ELF-1 (cell line): Measurements from ENCODE around the gene NPIPB6.

ENCODE experiments used
- DNase-seq: peaks from one replicate; pipeline ENCODE4 v3.0.0-alpha.2; 2016; ENCODE audit warnings: low read depth, low spot score

NPIPB6 gene

DNA sequence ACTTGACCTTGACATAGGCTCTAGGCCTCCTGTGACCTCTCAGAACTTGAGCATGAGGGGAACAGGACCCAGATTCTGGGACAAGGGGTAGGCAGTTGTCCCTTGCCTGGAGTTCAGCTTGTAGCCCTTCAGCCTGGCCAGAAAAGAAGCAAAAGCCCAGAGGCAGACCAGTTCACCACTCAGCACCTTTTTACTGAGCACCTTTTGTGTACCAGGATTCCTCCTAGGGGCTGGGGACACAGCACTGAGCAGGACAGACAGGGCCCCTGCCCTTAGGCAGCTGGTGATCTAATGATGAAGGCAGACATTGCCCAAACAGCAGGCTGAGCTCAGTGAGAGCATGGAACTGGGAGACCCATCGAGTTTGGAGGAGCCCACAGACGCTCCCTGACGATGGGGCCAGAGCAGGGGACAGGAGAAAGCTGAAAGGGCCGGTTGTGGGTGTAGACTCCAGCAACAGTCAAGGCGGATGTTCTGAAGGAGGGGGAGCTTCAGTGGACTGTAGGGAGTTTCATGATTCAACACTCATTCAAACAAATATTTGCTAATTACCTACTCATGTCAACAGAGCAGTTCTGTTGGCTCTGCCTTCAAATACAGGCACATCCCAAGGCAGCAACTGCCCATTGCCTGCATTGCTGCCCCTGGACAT, 38.9 kb downstream of the NPIPB6 start:
- DNase-seq, result peak; percentile 53

DNA sequence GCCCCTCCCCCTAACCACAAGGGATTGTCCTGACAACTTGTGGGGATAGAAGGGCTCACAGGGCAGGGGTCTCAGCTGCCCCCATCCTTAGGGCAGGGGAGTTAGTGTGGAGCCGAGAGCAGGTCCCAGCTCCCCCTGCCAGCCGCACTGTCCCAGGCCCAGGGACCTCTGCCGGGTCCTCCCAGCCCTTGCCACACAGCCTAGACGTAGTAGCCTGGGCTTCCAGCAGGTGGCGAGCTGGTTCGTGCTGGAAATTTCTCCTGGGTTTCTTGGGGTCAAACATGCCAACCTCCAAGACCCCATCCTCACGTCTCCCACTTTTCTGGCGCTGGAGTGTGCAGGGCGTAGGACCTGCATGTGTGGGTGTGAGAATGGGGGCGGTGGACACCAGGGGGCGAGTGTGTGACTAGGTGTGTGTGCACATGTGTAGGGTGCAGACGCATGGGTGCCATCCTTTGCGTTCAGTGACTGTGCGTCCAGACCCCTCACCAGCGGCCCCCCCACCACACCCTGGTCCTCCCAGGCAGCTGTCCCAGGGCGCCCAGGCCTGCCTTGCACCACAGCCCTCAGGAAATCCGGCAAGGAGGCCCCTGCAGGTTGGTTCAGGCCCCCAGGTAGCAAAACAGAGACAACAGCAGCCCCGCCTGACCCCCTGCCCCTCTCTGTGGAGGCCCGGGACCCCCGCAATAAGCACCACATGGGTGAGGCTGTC, 41.5 kb downstream of the NPIPB6 start:
- peak; percentile 74 for DNase-seq

DNA sequence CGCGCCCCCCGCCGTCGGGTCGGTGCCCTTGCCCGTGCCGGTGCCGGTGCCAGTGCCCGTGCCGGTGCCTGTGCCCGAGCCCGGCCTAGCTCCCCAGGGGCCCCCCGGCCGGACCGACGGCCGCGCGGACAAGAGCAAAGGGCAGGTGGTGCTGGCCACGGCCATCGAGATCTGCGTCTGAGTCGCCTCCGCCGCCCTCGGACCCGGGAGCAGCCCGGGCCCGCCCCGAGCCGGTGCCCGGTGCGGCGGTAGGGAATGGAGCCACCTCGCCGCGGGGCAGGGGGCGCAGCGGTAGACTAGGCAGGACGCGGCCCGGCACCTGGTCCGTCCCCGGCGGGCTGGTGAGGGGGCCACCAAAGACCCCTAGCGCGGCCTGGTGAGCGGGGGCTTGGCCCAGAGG, 42.6 kb downstream of the NPIPB6 start:
- DNase-seq, result no peak

DNA sequence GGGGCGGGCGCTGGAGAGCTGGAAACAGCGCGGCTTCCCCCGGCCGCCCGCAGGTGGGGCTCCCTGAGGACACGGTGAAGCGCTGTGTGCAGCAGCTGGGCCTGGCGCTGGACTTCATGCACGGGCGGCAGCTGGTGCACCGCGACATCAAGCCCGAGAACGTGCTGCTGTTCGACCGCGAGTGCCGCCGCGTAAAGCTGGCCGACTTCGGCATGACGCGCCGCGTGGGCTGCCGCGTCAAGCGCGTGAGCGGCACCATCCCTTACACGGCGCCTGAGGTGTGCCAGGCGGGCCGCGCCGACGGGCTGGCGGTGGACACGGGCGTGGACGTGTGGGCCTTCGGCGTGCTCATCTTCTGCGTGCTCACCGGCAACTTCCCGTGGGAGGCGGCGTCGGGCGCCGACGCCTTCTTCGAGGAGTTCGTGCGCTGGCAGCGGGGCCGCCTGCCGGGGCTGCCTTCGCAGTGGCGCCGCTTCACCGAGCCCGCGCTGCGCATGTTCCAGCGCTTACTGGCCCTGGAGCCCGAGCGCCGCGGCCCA, 43.2 kb downstream of the NPIPB6 start:
- DNase-seq, result peak; percentile 39

DNA sequence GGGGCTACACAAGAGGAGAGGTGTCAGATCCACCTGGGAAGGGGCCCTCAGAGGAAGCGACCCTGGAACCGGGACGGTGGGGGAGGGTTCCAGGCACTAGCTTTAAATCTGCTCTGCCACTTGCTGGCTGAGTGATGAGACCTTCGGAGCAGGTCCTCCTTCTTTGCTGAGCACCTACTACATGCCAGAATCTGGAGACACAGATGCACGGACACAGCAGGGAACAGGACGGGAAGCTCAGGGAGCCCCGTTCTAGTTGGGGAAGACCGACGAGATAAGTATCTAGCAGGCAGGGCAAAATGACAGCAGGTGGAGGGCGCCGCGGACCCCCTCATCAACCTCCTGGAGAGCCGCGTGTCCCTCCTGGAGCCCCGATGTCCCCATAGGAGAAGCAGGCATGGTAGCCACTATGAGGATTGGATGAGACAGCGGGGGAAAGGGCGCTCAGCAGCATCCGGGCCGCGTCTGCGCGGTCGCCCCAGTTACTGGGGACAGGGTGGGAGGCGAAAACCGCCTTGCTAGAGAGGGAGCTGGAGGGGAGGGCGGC, 43.8 kb downstream of the NPIPB6 start:
- no peak for DNase-seq

DNA sequence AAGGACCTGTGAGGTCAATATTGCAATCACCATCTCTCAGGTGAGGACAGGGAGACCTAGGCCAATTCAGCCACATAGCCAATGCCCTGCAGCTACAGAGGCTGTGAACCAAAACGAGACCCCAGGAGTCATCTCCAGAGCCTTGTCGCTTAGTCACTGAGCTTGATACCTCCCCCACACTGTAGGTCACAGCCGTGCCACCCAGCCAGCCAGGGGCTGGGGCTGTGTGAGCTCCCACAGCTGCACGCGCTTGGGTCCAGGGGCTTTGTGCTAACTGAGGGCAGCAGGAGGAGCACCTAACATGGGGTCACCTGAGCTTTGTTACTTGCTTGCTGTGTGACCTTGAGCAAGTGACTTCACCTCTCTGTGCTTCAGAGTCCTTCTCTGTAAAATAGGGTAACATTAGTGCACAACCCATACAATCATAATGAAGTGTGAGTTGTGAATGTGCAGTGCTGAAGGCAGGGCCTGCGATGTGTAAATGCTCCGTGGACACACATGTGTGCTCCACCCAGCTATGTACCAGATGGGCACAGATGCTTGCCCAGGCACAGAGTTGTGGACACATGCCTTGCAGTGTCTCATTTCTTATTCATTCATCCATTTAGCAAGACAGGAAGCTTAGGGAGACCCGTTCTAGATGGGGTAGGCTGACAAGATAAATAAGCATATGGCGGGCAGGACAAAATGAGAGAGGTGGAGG, 45.1 kb downstream of the NPIPB6 start:
- DNase-seq, result no peak

DNA sequence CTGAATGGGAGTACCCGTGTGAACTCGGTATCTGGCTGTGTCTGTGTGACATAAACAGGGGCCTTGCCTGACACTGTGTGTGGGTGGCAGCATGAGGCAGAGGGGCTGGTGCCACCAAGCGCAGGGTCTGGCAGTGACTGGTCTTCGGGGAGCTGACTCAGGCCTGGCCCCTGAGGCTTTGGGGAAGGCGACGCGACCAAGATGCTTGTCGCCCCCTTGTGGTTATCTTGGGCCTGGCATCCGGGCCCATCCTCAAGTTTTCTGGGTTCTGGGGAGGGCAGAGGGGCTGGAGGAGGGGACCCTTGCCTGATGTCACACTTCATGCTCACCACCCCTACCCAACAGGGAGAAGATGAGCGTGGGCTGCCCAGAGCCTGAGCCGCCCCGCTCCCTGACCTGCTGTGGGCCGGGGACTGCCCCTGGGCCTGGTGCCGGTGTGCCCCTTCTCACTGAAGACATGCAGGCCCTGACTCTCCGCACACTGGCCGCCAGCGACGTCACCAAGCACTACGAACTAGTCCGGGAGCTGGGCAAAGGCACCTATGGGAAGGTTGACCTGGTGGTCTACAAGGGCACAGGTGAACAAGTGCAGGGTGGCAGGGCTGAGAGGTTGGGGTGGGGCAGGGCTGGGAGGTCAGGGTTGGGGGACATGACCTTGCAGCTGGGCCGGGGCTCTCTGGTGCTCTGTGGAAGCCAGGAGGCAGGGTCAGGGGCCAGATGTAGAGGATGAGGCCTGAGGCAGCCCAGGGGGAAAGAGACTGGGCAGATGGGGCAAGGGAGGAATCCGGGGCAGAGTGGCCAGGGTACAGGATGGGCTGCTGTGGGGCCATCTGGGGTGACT, 46.0 kb downstream of the NPIPB6 start:
- peak; percentile 82 for DNase-seq

DNA sequence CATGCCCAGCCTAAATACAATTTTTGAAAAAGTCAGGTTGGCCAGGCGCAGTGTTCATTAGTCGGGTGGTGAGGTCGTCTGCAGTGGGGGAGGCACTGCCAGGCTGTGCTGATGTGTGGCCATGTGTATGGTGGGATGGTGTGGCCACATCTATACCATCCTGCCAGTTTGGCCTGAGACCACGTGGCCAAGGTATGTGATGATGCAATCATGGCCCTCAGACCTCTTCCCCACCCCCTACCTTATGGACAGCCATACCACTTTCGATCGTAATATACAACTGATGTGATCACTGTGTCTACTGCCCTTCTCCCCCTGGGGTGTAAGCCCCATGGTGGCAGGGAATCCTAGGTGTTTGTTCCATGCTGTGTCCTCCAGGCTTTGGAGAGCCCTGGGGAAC, 47.3 kb downstream of the NPIPB6 start:
- no peak for DNase-seq

DNA sequence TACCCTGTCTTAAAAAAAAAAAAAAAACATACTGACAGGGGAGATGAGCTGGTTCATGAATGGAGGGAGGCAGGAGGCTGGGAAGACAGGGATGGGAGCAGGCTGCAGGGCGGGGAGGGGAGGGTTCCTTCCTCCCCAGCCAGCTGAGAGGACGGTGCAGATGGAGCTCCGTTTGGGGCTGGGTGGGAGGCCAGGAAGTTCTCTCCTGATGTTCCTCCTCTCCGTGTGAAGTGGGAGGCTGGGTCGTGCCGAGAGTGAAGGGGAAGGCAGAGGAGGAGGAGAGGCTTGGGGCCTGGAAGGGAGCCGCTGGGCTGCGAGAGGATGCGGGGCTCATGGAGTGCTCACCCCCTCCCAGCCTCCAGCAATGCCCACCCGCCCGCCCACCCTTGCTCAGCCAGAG, 49.7 kb downstream of the NPIPB6 start:
- no peak for DNase-seq

DNA sequence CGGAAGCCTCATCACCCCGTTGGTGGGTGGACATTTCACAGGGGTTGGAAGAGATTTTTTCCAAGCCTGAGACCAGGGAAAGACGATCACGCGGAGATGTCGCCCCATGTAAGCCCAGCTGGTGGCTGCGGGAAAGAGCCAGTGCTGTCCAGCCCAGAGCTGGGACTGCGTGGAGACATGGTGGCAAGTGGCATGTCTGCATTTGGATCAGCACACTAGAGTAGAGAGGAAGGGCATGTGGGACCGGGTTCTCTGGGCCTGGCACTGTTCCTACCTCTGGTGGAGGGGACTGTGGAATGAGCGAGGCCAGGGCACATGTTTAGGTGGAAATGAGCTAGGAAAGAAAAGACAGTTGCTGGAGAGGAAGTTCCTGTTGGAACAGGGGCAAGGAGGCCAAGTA, 51.0 kb downstream of the NPIPB6 start:
- DNase-seq, result no peak

DNA sequence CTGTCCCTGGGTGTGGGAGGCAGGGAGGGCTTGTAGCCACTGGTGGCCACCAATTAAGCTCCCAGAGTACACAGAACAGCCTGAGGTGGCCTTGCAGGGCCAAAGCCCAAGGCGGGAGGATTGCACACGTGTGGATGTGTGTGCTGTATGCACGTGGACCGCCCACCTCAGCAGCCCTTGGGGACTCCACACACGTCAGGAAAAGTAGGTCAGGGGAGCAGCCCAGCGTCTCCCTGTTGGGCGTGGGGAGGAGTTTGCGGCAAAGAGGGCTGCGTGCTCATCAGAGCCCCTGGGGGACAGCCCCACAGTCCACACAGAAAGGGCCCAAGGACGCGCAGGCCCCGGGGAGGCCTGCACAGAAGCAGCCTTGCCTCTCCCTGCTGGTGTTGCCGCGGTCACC, 51.4 kb downstream of the NPIPB6 start:
- DNase-seq, result no peak

DNA sequence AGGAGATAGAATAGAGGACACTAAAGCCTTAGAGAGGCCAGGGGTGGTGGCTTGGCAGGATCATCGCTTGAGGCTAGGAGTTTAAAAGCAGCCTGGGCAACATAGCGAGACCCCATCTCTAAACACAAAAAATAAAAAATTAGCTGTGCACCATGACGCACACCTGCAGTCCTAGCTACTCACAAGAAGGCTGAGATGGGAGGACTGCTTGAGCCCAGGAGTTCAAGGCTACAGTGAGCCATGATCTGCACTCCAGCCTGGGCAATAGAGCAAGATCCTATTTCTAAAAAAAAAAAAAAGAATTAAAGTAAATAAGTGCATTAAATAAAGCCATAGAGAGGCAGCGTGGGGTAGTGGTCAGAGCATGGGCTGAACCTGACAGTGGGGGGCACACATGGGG, 51.9 kb downstream of the NPIPB6 start:
- DNase-seq, result no peak

DNA sequence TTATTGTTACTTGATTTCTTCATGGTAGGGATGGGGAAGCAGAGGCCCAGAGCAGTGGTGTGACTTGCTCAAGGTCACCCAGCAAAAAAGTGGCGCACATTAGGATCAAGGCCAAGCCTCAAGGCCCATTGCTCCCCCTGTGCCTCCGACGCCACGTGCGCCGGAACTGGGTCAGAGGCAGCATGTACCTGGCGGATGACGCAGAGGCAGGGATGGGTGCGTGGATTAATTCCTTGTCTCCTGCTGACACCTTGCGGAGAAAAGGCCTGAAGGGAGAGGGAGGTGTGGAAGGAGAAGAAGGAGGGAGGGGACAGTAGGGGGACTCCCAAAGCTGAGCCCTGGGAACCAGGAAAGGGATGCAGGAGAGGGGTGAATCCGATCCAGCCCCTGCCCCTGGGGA, 52.5 kb downstream of the NPIPB6 start:
- DNase-seq, result no peak

DNA sequence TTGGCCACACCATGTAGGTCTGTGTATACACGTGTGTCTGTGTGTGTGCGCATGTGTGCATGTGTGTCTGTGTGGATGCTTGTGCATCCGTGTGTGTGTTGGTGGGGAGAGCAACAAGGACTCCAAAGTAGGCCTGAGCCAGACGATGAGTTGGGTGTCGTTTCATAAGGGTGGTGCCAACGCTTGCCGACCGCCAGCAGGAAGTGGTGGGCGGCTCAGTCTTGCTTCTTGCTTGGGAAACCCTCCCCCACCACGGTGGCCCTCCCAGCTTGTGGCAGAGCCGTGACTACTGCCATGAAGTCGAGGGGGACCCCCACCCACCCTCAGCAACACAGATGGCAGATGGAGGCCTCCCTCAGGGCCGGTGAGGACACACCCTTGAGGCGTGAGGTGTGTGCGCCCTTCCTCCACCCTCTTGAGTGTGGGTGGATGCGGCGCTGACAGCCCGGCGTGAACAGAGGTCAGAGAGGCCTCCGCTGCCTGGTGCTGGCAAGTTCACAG, 53.4 kb downstream of the NPIPB6 start:
- DNase-seq, result no peak

DNA sequence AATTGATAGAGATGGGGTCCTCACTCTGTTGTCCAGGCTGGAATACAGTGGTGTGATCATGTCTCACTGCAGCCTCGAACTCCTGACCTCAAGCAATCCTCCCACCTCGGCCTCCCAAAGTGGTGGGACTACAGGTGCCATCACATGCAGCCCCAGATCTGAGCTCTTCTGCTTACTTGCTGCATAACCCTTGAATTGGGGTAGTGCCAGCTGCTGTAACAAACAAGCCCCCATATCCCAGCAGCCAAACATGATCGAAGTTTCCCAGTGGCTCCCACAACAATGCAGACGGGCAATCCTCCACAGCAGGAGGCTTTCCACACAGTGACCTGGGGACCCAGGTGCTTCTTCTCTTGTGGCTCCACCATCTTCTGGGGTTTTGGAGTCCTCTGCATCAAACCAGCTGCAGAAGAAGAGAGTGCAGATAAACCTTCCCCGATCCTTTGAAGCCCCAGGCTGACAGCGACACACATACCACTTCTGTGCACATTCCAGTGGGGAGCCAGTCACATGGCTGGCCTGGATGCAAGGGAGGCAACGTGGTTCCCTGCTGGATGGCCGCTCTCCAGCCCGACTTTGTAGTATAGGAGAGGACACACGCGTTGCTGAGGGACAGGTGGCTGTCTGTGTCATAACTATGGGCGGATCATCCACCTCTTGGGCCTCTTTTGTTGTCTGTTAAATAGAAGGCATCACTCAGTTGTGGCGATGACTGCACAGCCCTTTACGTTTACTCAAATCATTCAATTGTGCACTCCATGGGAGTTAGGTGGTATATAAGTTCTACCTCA, 54.3 kb downstream of the NPIPB6 start:
- no peak for DNase-seq

DNA sequence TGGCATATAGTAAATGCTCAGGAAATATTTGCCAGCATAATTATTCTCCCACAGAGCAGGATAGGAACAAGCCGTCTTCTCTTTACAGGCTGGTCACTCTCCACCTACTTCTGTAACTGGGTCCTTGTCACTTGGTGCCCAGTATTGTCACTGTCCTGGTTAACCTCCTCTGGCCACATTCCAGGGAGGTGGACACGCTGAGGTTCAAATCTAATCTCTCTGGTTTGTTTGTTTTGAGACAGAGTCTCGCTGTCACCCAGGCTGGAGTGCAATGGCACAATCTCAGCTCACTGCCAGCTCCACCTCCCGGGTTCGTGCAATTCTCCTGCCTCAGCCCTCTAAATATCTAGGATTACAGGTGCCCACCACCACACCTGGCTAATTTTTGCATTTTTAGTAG, 55.4 kb downstream of the NPIPB6 start:
- no peak for DNase-seq

DNA sequence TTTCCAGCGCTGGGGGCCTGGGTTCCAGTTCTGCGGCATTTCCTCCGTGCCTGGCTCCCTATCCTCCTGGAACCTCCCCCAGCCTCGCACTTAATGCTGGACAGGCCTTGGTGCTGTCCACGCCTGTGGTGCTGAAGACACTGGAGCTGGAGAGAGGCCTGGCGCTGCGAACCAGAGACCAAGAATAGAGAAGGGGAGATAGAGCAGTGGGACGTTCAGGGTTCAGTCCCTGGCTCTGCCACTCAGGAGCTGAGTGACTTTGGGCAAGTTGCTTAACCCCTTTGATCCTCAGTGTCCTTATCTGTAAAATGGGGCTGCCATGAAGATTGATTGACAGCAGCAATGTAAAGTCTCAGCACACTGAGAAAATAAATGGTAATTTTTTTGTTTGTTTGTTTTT, 59.1 kb downstream of the NPIPB6 start:
- peak; percentile 71 for DNase-seq

DNA sequence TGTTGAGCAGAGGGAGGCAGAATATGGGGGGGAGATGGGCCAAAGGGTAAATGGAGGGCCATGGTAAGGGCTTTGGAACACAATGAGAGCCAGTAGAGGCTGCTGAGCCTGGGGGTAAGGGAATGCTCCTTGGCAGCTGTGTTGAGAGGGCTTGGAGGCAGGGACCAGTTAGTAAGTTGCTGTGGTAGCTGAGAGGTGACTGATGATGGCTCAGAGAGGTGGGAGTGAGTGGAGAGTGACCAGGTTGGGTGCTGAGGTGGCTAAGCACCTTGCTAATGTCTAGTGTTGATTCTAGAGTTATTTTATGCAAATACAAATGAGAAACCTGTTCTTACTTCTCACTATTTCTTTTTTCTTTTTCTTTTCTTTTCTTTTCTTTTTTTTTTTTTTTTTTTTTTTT, 60.2 kb downstream of the NPIPB6 start:
- DNase-seq, result no peak

DNA sequence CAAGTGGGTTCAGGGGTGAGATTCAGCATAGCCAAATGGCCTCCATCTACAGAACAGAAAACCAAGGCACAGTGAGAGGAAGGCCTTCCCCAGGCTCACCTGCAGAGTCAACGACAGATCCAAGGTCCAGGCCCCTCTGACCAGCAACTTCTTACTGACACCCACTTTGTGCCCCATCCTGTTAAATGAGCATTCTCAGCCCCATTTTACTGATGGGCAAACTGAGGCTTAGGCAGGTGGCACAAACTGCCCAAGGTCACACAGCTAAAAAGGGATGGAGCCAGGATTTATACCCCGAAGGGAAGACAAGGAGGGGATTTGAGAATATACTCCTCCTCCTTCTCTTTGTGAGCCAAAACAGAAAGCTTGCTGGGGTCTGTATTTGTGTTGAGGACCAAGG, 61.7 kb downstream of the NPIPB6 start:
- no peak for DNase-seq

DNA sequence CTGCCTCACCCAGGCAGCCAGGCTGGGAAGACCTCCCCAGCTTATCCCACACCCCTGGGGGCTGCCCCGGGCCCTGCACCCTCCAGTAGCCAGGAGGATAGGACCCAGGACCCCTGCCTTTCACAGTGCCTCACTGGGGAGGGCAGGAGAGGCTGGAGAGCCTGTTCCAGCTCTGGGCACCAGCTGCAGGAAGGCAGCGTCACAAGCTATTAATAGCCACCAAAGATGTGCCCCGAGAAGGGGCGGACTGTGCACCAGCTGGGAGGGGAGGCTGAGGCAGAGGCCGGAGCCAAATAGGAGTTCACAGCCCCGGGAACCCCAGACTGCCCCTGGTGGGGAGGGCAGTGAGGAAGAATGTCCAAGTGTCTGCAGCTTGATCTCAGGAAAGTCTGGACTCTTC, 62.2 kb downstream of the NPIPB6 start:
- no peak for DNase-seq

DNA sequence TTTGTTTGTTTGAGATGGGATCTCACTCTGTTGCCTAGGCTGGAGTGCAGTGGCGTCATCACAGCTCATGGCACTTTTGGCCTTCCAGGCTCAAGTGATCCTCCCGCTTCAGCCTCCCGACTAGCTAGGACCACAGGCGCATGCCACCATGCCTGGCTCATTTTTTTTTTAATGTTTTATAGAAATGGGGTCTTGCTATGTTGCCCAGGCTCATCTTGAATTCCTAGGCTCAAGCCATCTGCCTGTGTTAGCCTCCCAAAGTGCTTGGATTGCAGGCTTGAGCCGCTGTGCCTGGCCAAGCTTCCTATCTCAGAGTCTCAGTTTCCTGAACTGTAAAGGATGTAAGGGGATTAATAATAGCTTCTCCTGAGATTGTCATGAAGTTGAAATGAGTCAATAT, 63.0 kb downstream of the NPIPB6 start:
- no peak for DNase-seq
